Activated naive CD8-positive, alpha-beta T cell treated with anti-CD3 and anti-CD28 coated beads, Interleukin-2, amount 50 U/mL, for 16 hours (primary cell): ENCODE results near the gene CAPN14.

ENCODE experiments used
- DNase-seq: peaks from one replicate; pipeline ENCODE4 v3.0.0-alpha.2; 2020; ENCODE audit warnings: low read depth, low spot score

CAPN14 gene

GRCh38 chr2:31226266-31226665 lies 9.0 kb upstream of the CAPN14 start:
- DNase-seq = no peak

GRCh38 chr2:31223749-31224148 lies 6.4 kb upstream of the CAPN14 start:
- DNase-seq = no peak

- no peak for DNase-seq
Measured at GRCh38 chr2:31223026-31223425, 5.7 kb upstream of the CAPN14 start.

- no peak for DNase-seq
Measured at GRCh38 chr2:31222071-31222470, 4.8 kb upstream of the CAPN14 start.

DNA sequence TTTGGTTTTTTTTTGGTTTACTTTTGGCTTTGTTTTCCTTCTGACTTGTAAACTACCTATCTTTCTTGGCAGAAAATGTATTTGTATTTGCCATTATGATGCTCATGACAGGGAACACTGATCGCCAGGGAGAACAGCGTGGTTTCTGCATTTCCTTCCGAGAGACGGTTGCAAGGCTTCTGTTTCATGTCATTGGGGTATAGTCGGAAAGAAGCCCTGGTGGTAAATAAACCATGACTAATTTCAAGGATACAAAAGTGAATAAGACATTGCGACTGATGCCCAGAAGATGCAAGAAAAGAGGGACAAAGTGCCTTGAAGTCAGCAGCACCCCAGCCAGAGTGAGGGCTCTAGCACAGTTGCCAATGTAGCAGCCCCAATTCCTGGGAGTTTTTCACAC lies 4.2 kb upstream of the CAPN14 start:
- DNase-seq = no peak

GRCh38 chr2:31219131-31219969 lies 2.0 kb upstream of the CAPN14 start:
- no peak for DNase-seq

GRCh38 chr2:31216734-31217133 lies 581 bp downstream of the CAPN14 start:
- no peak for DNase-seq

DNA sequence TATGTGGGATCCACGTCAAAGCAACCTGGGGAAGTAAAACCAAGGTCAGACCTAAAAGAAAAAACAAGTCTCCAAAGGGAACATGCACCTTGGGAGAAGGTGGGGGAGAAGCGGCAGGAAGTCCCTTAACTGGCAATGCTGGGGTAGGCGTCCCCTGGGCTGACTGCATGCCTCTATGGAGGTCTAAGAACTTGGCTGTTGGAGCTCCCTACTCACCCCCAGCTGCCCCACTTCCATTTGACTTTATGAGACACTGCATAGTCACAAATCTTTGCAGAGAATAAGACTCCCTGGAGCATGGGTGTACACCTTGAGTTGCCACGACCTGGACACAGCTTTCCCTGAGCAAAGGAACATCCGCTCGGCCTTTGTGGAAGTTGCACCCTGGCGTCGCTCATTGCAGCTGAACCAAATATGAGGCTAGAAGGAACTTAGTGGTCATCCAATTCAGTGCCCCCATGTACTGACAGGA lies 2.8 kb downstream of the CAPN14 start:
- DNase-seq = no peak

DNA sequence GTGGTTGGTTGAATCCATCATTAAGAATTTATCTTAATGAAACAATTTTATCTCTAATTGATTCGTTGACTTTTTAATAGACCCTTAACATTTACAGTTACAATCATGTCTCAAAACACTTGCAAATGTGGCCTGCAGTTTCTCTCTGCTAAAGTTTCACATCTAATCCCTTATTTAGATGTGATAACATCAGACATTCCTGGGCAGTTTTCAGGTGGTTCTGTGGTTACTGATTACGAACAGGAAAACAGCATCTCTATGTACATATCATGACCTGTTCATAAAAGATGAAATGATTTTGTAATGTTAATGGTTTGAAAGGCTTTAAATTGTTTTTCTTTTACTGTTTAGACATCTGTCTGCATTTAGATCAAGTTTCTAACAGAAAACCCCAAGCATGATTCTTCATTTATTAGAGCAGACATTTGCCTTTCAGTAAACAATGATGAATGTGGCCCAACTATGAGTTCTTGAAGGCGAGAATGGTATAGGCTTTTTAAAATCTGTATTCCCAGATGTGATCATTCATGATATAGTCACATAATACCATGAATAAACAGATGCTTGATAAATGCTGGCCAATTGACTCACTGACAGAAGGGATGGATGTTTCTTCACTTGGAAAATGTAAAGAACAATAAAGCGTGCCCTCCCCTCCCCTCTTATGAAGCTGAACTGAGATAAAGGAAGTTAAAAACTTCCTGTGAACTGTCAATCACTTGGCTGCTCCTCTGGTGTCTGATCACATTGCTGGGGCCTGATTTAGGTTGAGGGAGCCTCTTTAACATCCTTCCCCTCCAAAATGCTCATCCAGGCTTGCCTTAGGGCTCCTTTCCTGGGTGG lies 3.5 kb downstream of the CAPN14 start:
- no peak for DNase-seq

GRCh38 chr2:31212659-31213600 lies 4.4 kb downstream of the CAPN14 start:
- DNase-seq = no peak

DNA sequence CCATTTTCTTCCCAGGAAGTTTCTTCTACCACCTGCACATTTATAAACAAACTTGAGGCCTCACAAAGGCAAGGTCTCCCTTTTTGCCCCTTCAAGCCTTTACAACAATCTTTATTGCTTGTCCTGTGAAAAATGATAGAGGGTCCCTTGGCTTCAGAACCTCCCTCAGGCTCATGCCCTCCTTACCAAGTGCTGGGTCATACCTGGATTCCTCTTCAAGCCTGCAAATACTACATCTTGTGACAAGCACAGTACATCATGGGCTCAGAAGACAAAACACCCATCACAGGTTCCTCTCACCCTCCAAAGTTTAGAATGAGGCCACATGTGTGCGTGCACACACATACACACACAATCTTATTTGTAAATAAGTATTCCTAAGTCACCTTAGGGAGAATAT lies 9.1 kb downstream of the CAPN14 start:
- DNase-seq = no peak

DNA sequence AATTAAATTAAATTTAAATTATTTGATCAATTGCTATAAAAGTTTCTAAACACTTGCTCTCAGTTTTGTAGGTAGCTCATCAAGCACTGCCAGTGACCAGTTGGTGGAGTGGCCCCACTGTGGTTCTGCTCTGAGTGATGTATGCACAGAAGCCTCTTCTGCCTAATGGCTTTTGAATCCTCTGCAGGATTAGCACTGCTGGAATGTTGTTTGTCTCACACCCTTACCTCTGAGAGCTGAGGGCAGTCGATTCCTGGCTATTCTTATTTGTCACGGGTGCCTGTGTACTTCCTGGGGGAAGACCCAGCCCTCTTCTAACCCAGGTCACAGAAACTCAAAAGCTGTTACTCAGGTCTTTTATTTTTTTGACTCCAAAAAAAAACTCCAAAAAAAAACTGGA lies 9.5 kb downstream of the CAPN14 start:
- DNase-seq = no peak

GRCh38 chr2:31205613-31206012 lies 11.7 kb downstream of the CAPN14 start:
- DNase-seq = no peak

GRCh38 chr2:31205186-31205585 lies 12.1 kb downstream of the CAPN14 start:
- no peak for DNase-seq

DNA sequence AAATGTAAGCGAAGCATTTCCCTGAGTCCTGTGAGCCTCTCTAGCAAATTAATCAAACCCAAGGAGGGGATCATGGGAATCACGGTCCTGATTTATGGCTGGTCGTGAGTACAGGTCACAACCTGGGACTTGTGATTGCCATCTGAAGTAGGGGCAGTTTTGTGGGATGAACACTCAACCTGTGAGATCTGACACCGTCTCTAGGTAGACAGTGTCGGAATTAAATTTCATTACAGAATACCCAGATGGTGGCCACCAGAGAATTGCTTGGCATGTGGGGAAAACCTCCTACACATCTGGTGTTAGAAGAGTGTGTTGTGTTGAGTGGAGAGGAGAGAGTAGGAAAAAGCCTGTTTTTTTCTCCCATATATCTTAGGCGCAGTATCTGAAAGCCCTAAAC lies 12.5 kb downstream of the CAPN14 start:
- DNase-seq = no peak

DNA sequence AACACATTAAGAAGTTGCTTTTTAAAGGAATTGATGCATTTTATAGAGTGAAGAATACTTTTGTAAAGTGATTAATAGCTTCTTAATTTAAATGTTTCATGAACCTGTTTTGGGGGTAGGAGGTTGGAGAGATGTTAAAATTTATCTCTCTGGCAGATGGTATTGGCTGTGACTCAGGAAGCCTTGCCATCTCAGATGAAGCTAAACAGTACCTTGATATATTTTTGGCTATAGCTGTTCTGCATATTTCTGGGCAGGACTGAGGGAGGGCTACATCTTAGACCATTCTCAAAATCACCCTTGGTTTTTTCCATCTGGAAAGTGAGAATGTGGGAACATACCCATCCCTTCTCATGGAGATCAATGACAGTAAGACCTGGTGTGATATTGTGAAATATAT lies 13.4 kb downstream of the CAPN14 start:
- no peak for DNase-seq

DNA sequence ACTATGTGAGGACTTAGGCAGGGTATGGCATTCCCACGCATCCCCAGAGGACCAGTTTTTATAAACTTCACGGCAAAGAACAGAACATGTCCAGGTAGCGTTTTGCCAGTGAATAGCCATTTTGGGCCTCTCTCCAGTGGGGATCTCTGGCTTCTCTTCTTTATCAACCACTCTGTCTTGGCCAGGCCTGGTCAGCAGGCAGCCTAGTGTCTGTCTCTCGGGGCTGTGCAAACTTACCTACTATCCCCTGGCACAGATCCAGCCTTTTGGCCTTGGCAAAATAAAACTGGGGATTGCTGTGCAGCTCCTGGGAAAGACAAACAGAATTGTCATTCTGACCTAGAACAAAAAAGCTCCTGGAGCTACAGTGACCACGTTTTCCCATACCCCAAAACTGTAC lies 14.5 kb downstream of the CAPN14 start:
- DNase-seq = no peak

DNA sequence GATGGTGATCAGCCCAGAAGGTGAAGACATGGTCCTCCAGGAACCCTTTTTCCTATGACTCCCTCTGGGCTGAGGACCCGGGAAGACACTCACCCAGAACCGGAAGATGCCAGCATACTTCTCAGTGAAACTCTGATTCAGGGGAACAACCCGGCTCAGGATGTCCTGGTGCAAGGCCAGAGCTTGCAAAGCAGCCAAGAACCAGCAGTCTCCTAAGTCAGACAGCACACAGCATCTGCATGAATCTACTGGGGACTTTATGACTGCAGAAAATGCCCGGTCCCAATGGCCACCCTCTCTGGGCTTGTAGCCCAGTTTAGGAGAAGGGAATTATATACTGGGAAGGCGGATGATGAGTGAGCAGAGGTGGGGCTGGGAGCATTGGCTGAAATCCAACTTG lies 15.3 kb downstream of the CAPN14 start:
- DNase-seq = no peak

DNA sequence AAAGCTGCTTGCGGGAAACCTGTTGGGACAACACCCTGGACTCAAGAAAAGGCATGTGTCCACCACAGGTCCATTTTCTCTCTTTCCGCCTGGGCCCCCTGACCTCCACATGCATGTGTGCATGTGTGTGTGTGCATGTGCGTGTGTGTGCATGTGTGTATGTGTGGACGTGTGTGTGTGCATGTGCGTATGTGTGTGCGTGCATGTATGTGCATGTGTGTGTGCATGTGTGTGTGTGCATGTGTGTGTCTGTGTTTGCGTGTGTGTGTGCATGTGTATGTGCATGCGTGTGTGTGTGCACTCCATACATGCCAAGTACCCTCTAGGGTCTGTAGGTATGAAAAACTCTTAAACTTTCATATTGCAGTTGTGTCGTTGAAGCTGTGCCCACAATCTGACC lies 16.3 kb downstream of the CAPN14 start:
- DNase-seq = no peak

DNA sequence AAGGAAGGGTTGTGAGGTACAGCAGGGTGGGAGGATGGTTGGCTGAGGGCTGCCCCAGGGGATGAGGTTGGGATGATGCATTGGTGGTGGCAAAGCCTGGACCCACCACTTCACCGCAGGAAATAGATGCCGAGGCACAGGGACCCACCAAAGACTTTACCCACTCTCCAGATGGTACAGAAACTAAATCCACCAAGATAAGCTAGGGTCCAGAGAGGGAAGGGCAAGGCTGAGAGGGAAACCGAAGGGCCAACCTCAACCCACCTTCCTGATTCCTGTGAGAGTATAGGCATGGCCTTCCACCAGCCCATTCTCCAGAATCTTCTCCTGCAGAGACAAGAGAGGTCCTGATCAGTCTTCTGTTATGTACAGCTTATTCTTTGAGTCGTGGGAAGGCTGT lies 18.1 kb downstream of the CAPN14 start:
- no peak for DNase-seq

GRCh38 chr2:31197669-31198068 lies 19.6 kb downstream of the CAPN14 start:
- DNase-seq = no peak

DNA sequence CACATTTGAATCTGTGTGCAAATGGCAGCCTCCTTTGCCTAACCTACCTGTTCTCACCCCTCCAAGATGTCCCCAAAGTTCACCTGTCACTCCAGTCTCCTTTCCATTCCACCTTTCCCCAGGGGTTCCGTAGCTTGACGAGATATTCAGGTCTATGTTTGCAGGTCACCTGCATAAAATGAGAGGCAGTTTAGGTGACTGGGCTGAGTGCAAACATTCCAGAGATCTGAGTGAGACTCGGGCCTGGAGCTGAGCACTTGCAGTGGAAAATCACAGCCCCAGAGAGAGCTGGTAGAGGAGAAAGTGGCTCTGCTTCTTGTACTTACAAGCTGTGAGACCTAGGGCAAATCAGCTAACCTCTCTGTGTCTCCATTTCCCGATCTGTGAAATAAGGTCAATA lies 20.1 kb downstream of the CAPN14 start:
- DNase-seq = no peak
